ENCODE data around the gene NOC2L.

Gene NOC2L

GRCh38 chr1:944341-945325 is 14.4 kb downstream of the NOC2L start:
- H3K79me2 ChIP-seq (ENCODE audit: insufficient read depth, low read length) = no peaks in the 10 kb centered on the region
- H3K9me3 ChIP-seq (ENCODE audit: low read length) = no peaks in the 10 kb centered on the region
- H3K9me2 ChIP-seq (ENCODE audit: low read depth, low read length) = no peaks in the 10 kb centered on the region
- H3K4me1 ChIP-seq (ENCODE audit: insufficient read depth, low read length, severe bottlenecking) = peaks cover 9% of the 10 kb centered on the region
- no peak overlapping the region for H3K9ac ChIP-seq (ENCODE audit: low read length)
- no peak overlapping the region for H3K4me3 ChIP-seq (ENCODE audit: low read depth, low read length, poor library complexity, severe bottlenecking)
- no peaks in the 10 kb centered on the region for H4K20me1 ChIP-seq (ENCODE audit: insufficient read depth, low read length)
- no peaks in the 10 kb centered on the region for H3F3A ChIP-seq (ENCODE audit: insufficient read depth, low read length)
- TF ChIP-seq CTCF (IDR thresholded peaks at IDR 0.05; ENCODE audit: low read length) (no peak), EZH2 (IDR thresholded peaks at IDR 0.05; ENCODE audit: borderline replicate concordance, low read length) (no peak)
- H3K27me3 ChIP-seq (ENCODE audit: insufficient read depth, low read length) = peaks cover 7% of the 10 kb centered on the region; the same call in 1 of the 2 replicates
- H2AFZ ChIP-seq (ENCODE audit: low read length) = no peak overlapping the region
- H3K27ac ChIP-seq (ENCODE audit: low read depth, low read length, poor library complexity, severe bottlenecking) = no peak overlapping the region
- H3K4me2 ChIP-seq (ENCODE audit: low read length) = no peak overlapping the region
- peaks cover 62% of the 10 kb centered on the region for H3K36me3 ChIP-seq (ENCODE audit: insufficient read depth, low read length)

- H3K4me2 ChIP-seq (ENCODE audit: low read length) = no peak overlapping the region
- no peaks in the 10 kb centered on the region for H3K9me2 ChIP-seq (ENCODE audit: low read depth, low read length)
- no peaks in the 10 kb centered on the region for H3K9me3 ChIP-seq (ENCODE audit: low read length)
- no peak overlapping the region for H3K27ac ChIP-seq (ENCODE audit: low read depth, low read length, poor library complexity, severe bottlenecking)
- no peak overlapping the region for H3K4me3 ChIP-seq (ENCODE audit: low read depth, low read length, poor library complexity, severe bottlenecking)
- peaks cover 9% of the 10 kb centered on the region for H3K4me1 ChIP-seq (ENCODE audit: insufficient read depth, low read length, severe bottlenecking)
- no peaks in the 10 kb centered on the region for H3F3A ChIP-seq (ENCODE audit: insufficient read depth, low read length)
- H3K36me3 ChIP-seq (ENCODE audit: insufficient read depth, low read length) = peaks cover 53% of the 10 kb centered on the region
- no peak overlapping the region for H3K9ac ChIP-seq (ENCODE audit: low read length)
- no peak for TF ChIP-seq CTCF (IDR thresholded peaks at IDR 0.05; ENCODE audit: low read length)
- no peak for TF ChIP-seq EZH2 (IDR thresholded peaks at IDR 0.05; ENCODE audit: borderline replicate concordance, low read length)
- H4K20me1 ChIP-seq (ENCODE audit: insufficient read depth, low read length) = no peaks in the 10 kb centered on the region
- H2AFZ ChIP-seq (ENCODE audit: low read length) = no peak overlapping the region
- H3K27me3 ChIP-seq (ENCODE audit: insufficient read depth, low read length) = peaks cover 12% of the 10 kb centered on the region; the same call in 1 of the 2 replicates
- no peaks in the 10 kb centered on the region for H3K79me2 ChIP-seq (ENCODE audit: insufficient read depth, low read length)
These were observed 15.3 kb downstream of the NOC2L start for GRCh38 chr1:943545-944340.

- H3K27me3 ChIP-seq (ENCODE audit: insufficient read depth, low read length) = peaks cover 17% of the 10 kb centered on the region; the same call in 1 of the 2 replicates
- no peak overlapping the region for H3K27ac ChIP-seq (ENCODE audit: low read depth, low read length, poor library complexity, severe bottlenecking)
- no peaks in the 10 kb centered on the region for H3F3A ChIP-seq (ENCODE audit: insufficient read depth, low read length)
- H3K4me2 ChIP-seq (ENCODE audit: low read length) = no peak overlapping the region
- no peak overlapping the region for H2AFZ ChIP-seq (ENCODE audit: low read length)
- peaks cover 9% of the 10 kb centered on the region for H3K4me1 ChIP-seq (ENCODE audit: insufficient read depth, low read length, severe bottlenecking)
- no peaks in the 10 kb centered on the region for H3K9me3 ChIP-seq (ENCODE audit: low read length)
- peaks cover 45% of the 10 kb centered on the region for H3K36me3 ChIP-seq (ENCODE audit: insufficient read depth, low read length)
- H3K4me3 ChIP-seq (ENCODE audit: low read depth, low read length, poor library complexity, severe bottlenecking) = no peak overlapping the region
- no peak for TF ChIP-seq CTCF (IDR thresholded peaks at IDR 0.05; ENCODE audit: low read length)
- no peak for TF ChIP-seq EZH2 (IDR thresholded peaks at IDR 0.05; ENCODE audit: borderline replicate concordance, low read length)
- no peaks in the 10 kb centered on the region for H4K20me1 ChIP-seq (ENCODE audit: insufficient read depth, low read length)
- H3K79me2 ChIP-seq (ENCODE audit: insufficient read depth, low read length) = no peaks in the 10 kb centered on the region
- no peak overlapping the region for H3K9ac ChIP-seq (ENCODE audit: low read length)
- no peaks in the 10 kb centered on the region for H3K9me2 ChIP-seq (ENCODE audit: low read depth, low read length)
These were observed 16.1 kb downstream of the NOC2L start for GRCh38 chr1:942864-943533.

Data from OCI-LY1 (cell line).